WTC11 (cell line): ENCODE data around the gene CGRRF1. TPM values are rescaled to one million over a fixed set of nuclear protein-coding genes. Genes with fewer than 3 reads are reported as not detected.

ENCODE experiments used
- ATAC-seq: fragments of 200-7000 bp; cut with Tn5 transposase; 2 replicates; pipeline ENCODE4 v1.10.0; 2021; ENCODE audit warnings: mild to moderate bottlenecking, moderate library complexity
- CTCF ChIA-PET: fragments of 300-600 bp; sonication (Branson Sonifier 250); formaldehyde crosslinking; loops from one replicate; lab custom pipeline; 2021; ENCODE audit warnings: antibody characterized with exemption; lab: Charles Lee
- POLR2A ChIA-PET: fragments of 350-600 bp; sonication (Branson Sonifier 250); formaldehyde crosslinking; loops from one replicate; lab custom pipeline; 2021; ENCODE audit warnings: antibody characterized with exemption; lab: Charles Lee
- DNase-seq: peaks from one replicate; pipeline ENCODE4 v3.0.0; 2021; ENCODE audit warnings: low spot score
- H3K27ac Mint-ChIP-seq: 2 replicates; pipeline ENCODE4 v1.8.0; 2021; ENCODE audit warnings: mixed read lengths
- H3K27me3 Mint-ChIP-seq: 2 replicates; pipeline ENCODE4 v1.8.0; 2021; ENCODE audit warnings: low read depth, mild to moderate bottlenecking, moderate library complexity, mixed read lengths
- H3K36me3 Mint-ChIP-seq: 2 replicates; pipeline ENCODE4 v1.8.0; 2021; ENCODE audit warnings: mixed read lengths
- H3K4me1 Mint-ChIP-seq: 2 replicates; pipeline ENCODE4 v1.8.0; 2022; ENCODE audit warnings: mixed read lengths
- H3K4me3 Mint-ChIP-seq: 2 replicates; pipeline ENCODE4 v1.8.0; 2021; ENCODE audit warnings: mild to moderate bottlenecking, moderate library complexity, mixed read lengths
- H3K9me3 Mint-ChIP-seq: 2 replicates; pipeline ENCODE4 v1.8.0; 2021; ENCODE audit warnings: mixed read lengths
- ATF1 ChIP-seq: sonication (generic); formaldehyde crosslinking; IDR thresholded peaks from 2 replicates; pipeline ENCODE4 v1.8.1; 2023; ENCODE audit warnings: mild to moderate bottlenecking, moderate library complexity, missing genetic modification reagents
- CREB1 ChIP-seq: sonication (generic); formaldehyde crosslinking; IDR thresholded peaks from 2 replicates; pipeline ENCODE4 v1.8.0; 2023; ENCODE audit warnings: mild to moderate bottlenecking, missing genetic modification reagents
- ELF4 ChIP-seq: sonication (generic); formaldehyde crosslinking; IDR thresholded peaks from 2 replicates; pipeline ENCODE4 v1.8.1; 2022; ENCODE audit warnings: low read depth, mild to moderate bottlenecking, moderate library complexity, missing genetic modification reagents
- FOXK1 ChIP-seq: sonication (generic); formaldehyde crosslinking; IDR thresholded peaks from 2 replicates; pipeline ENCODE4 v1.8.0; 2022; ENCODE audit warnings: mild to moderate bottlenecking, moderate library complexity, missing genetic modification reagents
- GRHL2 ChIP-seq: fragments of 250-450 bp; sonication (Bioruptor Pico); IDR thresholded peaks from 2 replicates; pipeline ENCODE4 v1.8.0; 2022; ENCODE audit warnings: mild to moderate bottlenecking, moderate library complexity; ENCODE audit not compliant: insufficient replicate concordance, severe bottlenecking
- HMGXB4 ChIP-seq: sonication (generic); formaldehyde crosslinking; IDR thresholded peaks from 2 replicates; pipeline ENCODE4 v1.8.1; 2023; ENCODE audit warnings: mild to moderate bottlenecking, moderate library complexity, missing genetic modification reagents
- JUN ChIP-seq: sonication (generic); formaldehyde crosslinking; IDR thresholded peaks from 2 replicates; pipeline ENCODE4 v1.8.0; 2023; ENCODE audit warnings: mild to moderate bottlenecking, missing genetic modification reagents
- KAT7 ChIP-seq: sonication (generic); formaldehyde crosslinking; IDR thresholded peaks from 2 replicates; pipeline ENCODE4 v1.8.1; 2023; ENCODE audit warnings: missing genetic modification reagents, mild to moderate bottlenecking, borderline replicate concordance
- NR3C1 ChIP-seq: sonication (generic); formaldehyde crosslinking; conservative IDR thresholded peaks from 2 replicates; pipeline ENCODE4 v1.8.1; 2023; ENCODE audit warnings: low read depth, mild to moderate bottlenecking, missing genetic modification reagents
- OVOL2 ChIP-seq: fragments of 250-450 bp; sonication (Bioruptor Pico); IDR thresholded peaks from 2 replicates; pipeline ENCODE4 v1.9.0; 2021; ENCODE audit warnings: mild to moderate bottlenecking, borderline replicate concordance
- SMAD3 ChIP-seq: sonication (generic); formaldehyde crosslinking; IDR thresholded peaks from 2 replicates; pipeline ENCODE4 v1.8.0; 2022; ENCODE audit warnings: missing genetic modification reagents, mild to moderate bottlenecking, borderline replicate concordance
- SOX15 ChIP-seq: fragments of 250-450 bp; sonication (Bioruptor Pico); IDR thresholded peaks from 2 replicates; pipeline ENCODE4 v1.9.0; 2021; ENCODE audit warnings: mild to moderate bottlenecking
- TEAD1 ChIP-seq: sonication (generic); formaldehyde crosslinking; IDR thresholded peaks from 2 replicates; pipeline ENCODE4 v1.8.0; 2022; ENCODE audit warnings: mild to moderate bottlenecking, missing genetic modification reagents
- ZNF138 ChIP-seq: sonication (generic); formaldehyde crosslinking; conservative IDR thresholded peaks from 2 replicates; pipeline ENCODE4 v1.8.1; 2022; ENCODE audit warnings: mild to moderate bottlenecking, moderate library complexity, missing genetic modification reagents
- ZNF232 ChIP-seq: sonication (generic); formaldehyde crosslinking; IDR thresholded peaks from 2 replicates; pipeline ENCODE4 v1.8.0; 2022; ENCODE audit warnings: mild to moderate bottlenecking, missing genetic modification reagents
- ZNF281 ChIP-seq: sonication (generic); formaldehyde crosslinking; IDR thresholded peaks from 2 replicates; pipeline ENCODE4 v1.8.0; 2023; ENCODE audit warnings: mild to moderate bottlenecking, missing genetic modification reagents
- ZNF416 ChIP-seq: fragments of 250-450 bp; sonication (Bioruptor Pico); IDR thresholded peaks from 2 replicates; pipeline ENCODE4 v1.9.0; 2021; ENCODE audit warnings: mild to moderate bottlenecking, inconsistent platforms
- ZNF671 ChIP-seq: fragments of 250-450 bp; sonication (Bioruptor Pico); IDR thresholded peaks from 2 replicates; pipeline ENCODE4 v1.8.0; 2021; ENCODE audit warnings: mild to moderate bottlenecking
- total RNA-seq: library from RNA; stranded (reverse); gene quantifications from 3 replicates; pipeline ENCODE4 v1.2.3, GENCODE V29; 2021
- TF ChIP-seq, protein P1 (sequence below): fragments of 200-600 bp; IDR thresholded peaks from 2 replicates; pipeline ENCODE4 v1.8.0; 2022; ENCODE audit warnings: antibody characterized with exemption
- TF ChIP-seq, protein P2 (sequence below): fragments of 250-450 bp; sonication (Bioruptor Pico); IDR thresholded peaks from 2 replicates; pipeline ENCODE4 v1.9.0; 2021; ENCODE audit warnings: mild to moderate bottlenecking, borderline replicate concordance
- TF ChIP-seq, protein P3 (sequence below): sonication (generic); formaldehyde crosslinking; IDR thresholded peaks from 2 replicates; pipeline ENCODE4 v1.8.0; 2022; ENCODE audit warnings: mild to moderate bottlenecking, missing genetic modification reagents

Gene CGRRF1
- total RNA-seq, 1 experiment from 2014 or later = 15.1 TPM

DNA sequence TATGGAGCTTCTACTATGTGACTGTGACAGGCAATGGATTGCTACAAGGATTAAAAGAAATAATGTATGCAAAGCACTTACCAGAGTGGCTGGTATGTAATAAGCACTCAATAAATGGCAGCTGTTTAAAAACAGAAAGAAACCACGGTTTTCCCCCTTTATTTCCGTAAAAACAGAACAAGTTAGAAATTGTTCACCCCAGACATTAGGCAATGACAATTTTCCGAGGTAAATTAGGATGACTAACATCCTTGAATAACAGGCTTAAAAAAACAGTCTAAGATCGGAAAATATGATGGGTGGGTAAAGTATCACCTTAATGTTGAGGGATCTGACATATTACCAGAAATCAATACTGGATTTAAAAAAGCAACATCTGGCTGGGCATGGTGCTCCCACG lies 47.7 kb upstream of the CGRRF1 start:
- H3K9me3 Mint-ChIP-seq = peaks cover 31% of the 10 kb centered on the region
- peaks cover 22% of the 10 kb centered on the region for H3K36me3 Mint-ChIP-seq
- DNase-seq = no peak
- POLR2A ChIA-PET = no interaction called here
- no peak for TF ChIP-seq SMAD3 (CRISPR knock-in tag)
- no peak for TF ChIP-seq NR3C1 (CRISPR knock-in tag)
- TF ChIP-seq ATF1 = no peak
- no peak for TF ChIP-seq GRHL2 (CRISPR knock-in tag)
- TF ChIP-seq, protein P1, sequence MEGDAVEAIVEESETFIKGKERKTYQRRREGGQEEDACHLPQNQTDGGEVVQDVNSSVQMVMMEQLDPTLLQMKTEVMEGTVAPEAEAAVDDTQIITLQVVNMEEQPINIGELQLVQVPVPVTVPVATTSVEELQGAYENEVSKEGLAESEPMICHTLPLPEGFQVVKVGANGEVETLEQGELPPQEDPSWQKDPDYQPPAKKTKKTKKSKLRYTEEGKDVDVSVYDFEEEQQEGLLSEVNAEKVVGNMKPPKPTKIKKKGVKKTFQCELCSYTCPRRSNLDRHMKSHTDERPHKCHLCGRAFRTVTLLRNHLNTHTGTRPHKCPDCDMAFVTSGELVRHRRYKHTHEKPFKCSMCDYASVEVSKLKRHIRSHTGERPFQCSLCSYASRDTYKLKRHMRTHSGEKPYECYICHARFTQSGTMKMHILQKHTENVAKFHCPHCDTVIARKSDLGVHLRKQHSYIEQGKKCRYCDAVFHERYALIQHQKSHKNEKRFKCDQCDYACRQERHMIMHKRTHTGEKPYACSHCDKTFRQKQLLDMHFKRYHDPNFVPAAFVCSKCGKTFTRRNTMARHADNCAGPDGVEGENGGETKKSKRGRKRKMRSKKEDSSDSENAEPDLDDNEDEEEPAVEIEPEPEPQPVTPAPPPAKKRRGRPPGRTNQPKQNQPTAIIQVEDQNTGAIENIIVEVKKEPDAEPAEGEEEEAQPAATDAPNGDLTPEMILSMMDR = no peak
- TF ChIP-seq ZNF416 = no peak
- TF ChIP-seq ZNF671 = no peak
- no peak for TF ChIP-seq SOX15 (CRISPR knock-in tag)
- no peak for TF ChIP-seq ZNF138 (CRISPR knock-in tag)
- TF ChIP-seq ZNF232 (CRISPR knock-in tag) = no peak
- TF ChIP-seq TEAD1 = no peak
- no peak for TF ChIP-seq HMGXB4 (CRISPR knock-in tag)
- no peak for TF ChIP-seq KAT7
- TF ChIP-seq CREB1 (CRISPR knock-in tag) = no peak
- CTCF ChIA-PET = interaction anchor here (1.1 kb wide), 2 partner anchors 311 to 312 kb away, joined by 3 read pairs; no protein-coding TSS in a partner anchor
- H3K27me3 Mint-ChIP-seq = no peaks in the 10 kb centered on the region
- no peak overlapping the region for H3K4me3 Mint-ChIP-seq
- H3K27ac Mint-ChIP-seq = no peak overlapping the region
- no peak for ATAC-seq
- H3K4me1 Mint-ChIP-seq = no peaks in the 10 kb centered on the region

- Mint-ChIP-seq H3K36me3 (peaks cover 17% of the 10 kb centered on the region), H3K27me3 (peaks cover 6% of the 10 kb centered on the region), H3K9me3 (peaks cover 18% of the 10 kb centered on the region), H3K4me1 (no peaks in the 10 kb centered on the region), H3K4me3 (no peak overlapping the region), H3K27ac (no peak overlapping the region)
- POLR2A ChIA-PET = interaction anchor here (0.9 kb wide), 1 partner anchor 23 kb away, joined by 3 read pairs; no protein-coding TSS in a partner anchor
- no peak for ATAC-seq
- DNase-seq = no peak
- CTCF ChIA-PET = no interaction called here
- no peak for TF ChIP-seq ZNF281 (CRISPR knock-in tag)
- no peak for TF ChIP-seq SMAD3 (CRISPR knock-in tag)
- TF ChIP-seq ELF4 (CRISPR knock-in tag) = no peak
- TF ChIP-seq, protein P2, sequence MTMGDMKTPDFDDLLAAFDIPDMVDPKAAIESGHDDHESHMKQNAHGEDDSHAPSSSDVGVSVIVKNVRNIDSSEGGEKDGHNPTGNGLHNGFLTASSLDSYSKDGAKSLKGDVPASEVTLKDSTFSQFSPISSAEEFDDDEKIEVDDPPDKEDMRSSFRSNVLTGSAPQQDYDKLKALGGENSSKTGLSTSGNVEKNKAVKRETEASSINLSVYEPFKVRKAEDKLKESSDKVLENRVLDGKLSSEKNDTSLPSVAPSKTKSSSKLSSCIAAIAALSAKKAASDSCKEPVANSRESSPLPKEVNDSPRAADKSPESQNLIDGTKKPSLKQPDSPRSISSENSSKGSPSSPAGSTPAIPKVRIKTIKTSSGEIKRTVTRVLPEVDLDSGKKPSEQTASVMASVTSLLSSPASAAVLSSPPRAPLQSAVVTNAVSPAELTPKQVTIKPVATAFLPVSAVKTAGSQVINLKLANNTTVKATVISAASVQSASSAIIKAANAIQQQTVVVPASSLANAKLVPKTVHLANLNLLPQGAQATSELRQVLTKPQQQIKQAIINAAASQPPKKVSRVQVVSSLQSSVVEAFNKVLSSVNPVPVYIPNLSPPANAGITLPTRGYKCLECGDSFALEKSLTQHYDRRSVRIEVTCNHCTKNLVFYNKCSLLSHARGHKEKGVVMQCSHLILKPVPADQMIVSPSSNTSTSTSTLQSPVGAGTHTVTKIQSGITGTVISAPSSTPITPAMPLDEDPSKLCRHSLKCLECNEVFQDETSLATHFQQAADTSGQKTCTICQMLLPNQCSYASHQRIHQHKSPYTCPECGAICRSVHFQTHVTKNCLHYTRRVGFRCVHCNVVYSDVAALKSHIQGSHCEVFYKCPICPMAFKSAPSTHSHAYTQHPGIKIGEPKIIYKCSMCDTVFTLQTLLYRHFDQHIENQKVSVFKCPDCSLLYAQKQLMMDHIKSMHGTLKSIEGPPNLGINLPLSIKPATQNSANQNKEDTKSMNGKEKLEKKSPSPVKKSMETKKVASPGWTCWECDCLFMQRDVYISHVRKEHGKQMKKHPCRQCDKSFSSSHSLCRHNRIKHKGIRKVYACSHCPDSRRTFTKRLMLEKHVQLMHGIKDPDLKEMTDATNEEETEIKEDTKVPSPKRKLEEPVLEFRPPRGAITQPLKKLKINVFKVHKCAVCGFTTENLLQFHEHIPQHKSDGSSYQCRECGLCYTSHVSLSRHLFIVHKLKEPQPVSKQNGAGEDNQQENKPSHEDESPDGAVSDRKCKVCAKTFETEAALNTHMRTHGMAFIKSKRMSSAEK (CRISPR knock-in tag) = no peak
- TF ChIP-seq, protein P1 = no peak
- TF ChIP-seq, protein P3, sequence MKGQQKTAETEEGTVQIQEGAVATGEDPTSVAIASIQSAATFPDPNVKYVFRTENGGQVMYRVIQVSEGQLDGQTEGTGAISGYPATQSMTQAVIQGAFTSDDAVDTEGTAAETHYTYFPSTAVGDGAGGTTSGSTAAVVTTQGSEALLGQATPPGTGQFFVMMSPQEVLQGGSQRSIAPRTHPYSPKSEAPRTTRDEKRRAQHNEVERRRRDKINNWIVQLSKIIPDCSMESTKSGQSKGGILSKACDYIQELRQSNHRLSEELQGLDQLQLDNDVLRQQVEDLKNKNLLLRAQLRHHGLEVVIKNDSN (CRISPR knock-in tag) = no peak
- no peak for TF ChIP-seq FOXK1 (CRISPR knock-in tag)
- TF ChIP-seq JUN (CRISPR knock-in tag) = no peak
- TF ChIP-seq OVOL2 = no peak
Measured at GRCh38 chr14:54465654-54466053, 44.1 kb upstream of the CGRRF1 start.
